Lower lobe of right lung (tissue), 2 donors: Measurements from ENCODE around the gene ADRA1B. TPM values are rescaled to one million over a fixed set of nuclear protein-coding genes. Genes with fewer than 3 reads are reported as not detected.

Experiments
- ATAC-seq, 2 donors: fragments of 200-7000 bp; cut with Tn5 transposase; one replicate each; pipeline ENCODE4 v1.9.1; 2020 to 2022; ENCODE audit warnings: mild to moderate bottlenecking in 2 of 2, moderate library complexity in 2 of 2
- DNase-seq: peaks from one replicate; pipeline ENCODE4 v3.0.0-alpha.2; 2020
- H3K27ac ChIP-seq: fragments of 200-600 bp; one replicate; pipeline ENCODE4 v1.8.0; 2022
- H3K27me3 ChIP-seq: fragments of 200-600 bp; one replicate; pipeline ENCODE4 v1.8.0; 2022; ENCODE audit warnings: low read depth
- H3K36me3 ChIP-seq: fragments of 200-600 bp; one replicate; pipeline ENCODE4 v1.8.0; 2022; ENCODE audit warnings: mild to moderate bottlenecking
- H3K4me1 ChIP-seq: fragments of 200-600 bp; one replicate; pipeline ENCODE4 v1.8.0; 2022
- H3K4me3 ChIP-seq: fragments of 200-600 bp; one replicate; pipeline ENCODE4 v1.8.0; 2022; ENCODE audit warnings: mild to moderate bottlenecking
- H3K9me3 ChIP-seq: fragments of 200-600 bp; one replicate; pipeline ENCODE4 v1.8.0; 2022
- CTCF ChIP-seq: fragments of 200-600 bp; IDR thresholded peaks from one replicate; pipeline ENCODE4 v1.8.0; 2022; ENCODE audit warnings: antibody characterized with exemption, mild to moderate bottlenecking
- intact Hi-C: fragments of 100-400 bp; cut with DNase I; formaldehyde crosslinking; loops from one replicate; pipeline ENCODE4 v1.11.0; 2022
- total RNA-seq: library from RNA; stranded (reverse); fragmentation: NEBNext Ultra II Directional; extraction: Animal tissue kit (Norgen Biotek cat#: 25700); gene quantifications from one replicate; pipeline ENCODE4 v1.2.1, GENCODE V29; 2021
- donor health status: DM: no; HTN: yes; CAD: no; lungs with severe emphysema.

ADRA1B gene
- total RNA-seq, 1 donor from 2014 or later = 3.8 TPM

- no peak for TF ChIP-seq CTCF
- H3K36me3 ChIP-seq = no peaks in the 10 kb centered on the region
- H3K9me3 ChIP-seq = no peaks in the 10 kb centered on the region
- DNase-seq (no peak), ATAC-seq (no peak)
- no peak overlapping the region for H3K27ac ChIP-seq
- H3K4me1 ChIP-seq = peaks cover 15% of the 10 kb centered on the region
- no peak overlapping the region for H3K4me3 ChIP-seq
- no peaks in the 10 kb centered on the region for H3K27me3 ChIP-seq
- intact Hi-C loops = no loop called here
Observed at GRCh38 chr5:159910843-159911229, 5.4 kb upstream of the ADRA1B start.

GRCh38 chr5:159911349-159911748 lies 4.9 kb upstream of the ADRA1B start:
- no peak for TF ChIP-seq CTCF
- ATAC-seq (no peak), DNase-seq (no peak)
- no peaks in the 10 kb centered on the region for H3K27me3 ChIP-seq
- H3K36me3 ChIP-seq = no peaks in the 10 kb centered on the region
- no peak overlapping the region for H3K4me3 ChIP-seq
- peaks cover 15% of the 10 kb centered on the region for H3K4me1 ChIP-seq
- H3K27ac ChIP-seq = no peak overlapping the region
- intact Hi-C loops = no loop called here
- no peaks in the 10 kb centered on the region for H3K9me3 ChIP-seq

- intact Hi-C loops = no loop called here
- Histone ChIP-seq H3K27me3 (no peaks in the 10 kb centered on the region), H3K9me3 (no peaks in the 10 kb centered on the region), H3K4me3 (no peak overlapping the region), H3K27ac (peak overlapping the region; percentile 36), H3K4me1 (peaks cover 15% of the 10 kb centered on the region), H3K36me3 (no peaks in the 10 kb centered on the region)
- DNase-seq (no peak), ATAC-seq (peak in 1 of 2 donors; percentile 5)
- TF ChIP-seq CTCF = no peak
Observed at GRCh38 chr5:159912033-159912800, 4.1 kb upstream of the ADRA1B start.

GRCh38 chr5:159913048-159913447 lies 3.2 kb upstream of the ADRA1B start:
- ATAC-seq (no peak), DNase-seq (no peak)
- H3K4me1 ChIP-seq = peaks cover 15% of the 10 kb centered on the region
- H3K36me3 ChIP-seq = no peaks in the 10 kb centered on the region
- H3K27me3 ChIP-seq = peaks cover under 1% of the 10 kb centered on the region
- no peaks in the 10 kb centered on the region for H3K9me3 ChIP-seq
- intact Hi-C loops = no loop called here
- no peak overlapping the region for H3K4me3 ChIP-seq
- no peak for TF ChIP-seq CTCF
- H3K27ac ChIP-seq = no peak overlapping the region

GRCh38 chr5:159913501-159913900 lies 2.8 kb upstream of the ADRA1B start:
- H3K4me1 ChIP-seq = peaks cover 15% of the 10 kb centered on the region
- ATAC-seq (no peak), DNase-seq (no peak)
- H3K36me3 ChIP-seq = no peaks in the 10 kb centered on the region
- no peaks in the 10 kb centered on the region for H3K9me3 ChIP-seq
- H3K4me3 ChIP-seq = no peak overlapping the region
- intact Hi-C loops = no loop called here
- no peak for TF ChIP-seq CTCF
- H3K27me3 ChIP-seq = peaks cover 4% of the 10 kb centered on the region
- H3K27ac ChIP-seq = no peak overlapping the region
